ENCODE results near the gene CHRNA4. TPM values are rescaled to one million over a fixed set of nuclear protein-coding genes. Genes with fewer than 3 reads are reported as not detected.

CHRNA4 gene
- total RNA-seq, 2 donors from 2014 or later, result not detected

DNA sequence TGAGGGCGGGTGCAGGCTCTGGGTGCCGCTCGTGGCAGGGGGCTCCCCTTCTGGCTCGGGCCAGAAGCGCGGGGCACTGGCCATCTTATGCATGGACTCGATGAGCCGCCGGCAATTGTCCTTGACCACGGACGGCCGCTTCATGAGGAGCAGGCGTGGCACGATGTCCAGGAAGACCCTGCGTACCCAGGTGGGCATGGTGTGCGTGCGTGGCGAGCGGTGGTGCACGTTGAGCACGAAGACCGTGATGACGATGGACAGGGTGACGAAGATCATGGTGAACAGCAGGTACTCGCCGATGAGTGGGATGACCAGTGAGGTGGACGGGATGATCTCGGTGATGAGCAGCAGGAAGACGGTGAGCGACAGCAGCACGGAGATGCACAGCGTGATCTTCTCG is 11.0 kb downstream of the CHRNA4 start:
- Histone ChIP-seq H3K27me3 (peaks cover 0 to 3% of the 10 kb centered on the region in 2 donors), H3K36me3 (replicated peaks in 1 of 2; ENCODE audit: insufficient read depth in 1 of 2, low read depth in 2 of 2) (no peaks in the 10 kb centered on the region), H3K27ac (no peak overlapping the region), H3K9me3 (no peaks in the 10 kb centered on the region), H3K4me3 (no peak overlapping the region), H3K4me1 (no peaks in the 10 kb centered on the region)
- WGBS, 2 donors, result 86 to 90% methylated on average over 32 to 33 of the region's 33 CpGs
- ATAC-seq (no peak), DNase-seq (no peak)
- no peak for TF ChIP-seq POLR2A (IDR thresholded peaks at IDR 0.05)
- TF ChIP-seq, protein P1, sequence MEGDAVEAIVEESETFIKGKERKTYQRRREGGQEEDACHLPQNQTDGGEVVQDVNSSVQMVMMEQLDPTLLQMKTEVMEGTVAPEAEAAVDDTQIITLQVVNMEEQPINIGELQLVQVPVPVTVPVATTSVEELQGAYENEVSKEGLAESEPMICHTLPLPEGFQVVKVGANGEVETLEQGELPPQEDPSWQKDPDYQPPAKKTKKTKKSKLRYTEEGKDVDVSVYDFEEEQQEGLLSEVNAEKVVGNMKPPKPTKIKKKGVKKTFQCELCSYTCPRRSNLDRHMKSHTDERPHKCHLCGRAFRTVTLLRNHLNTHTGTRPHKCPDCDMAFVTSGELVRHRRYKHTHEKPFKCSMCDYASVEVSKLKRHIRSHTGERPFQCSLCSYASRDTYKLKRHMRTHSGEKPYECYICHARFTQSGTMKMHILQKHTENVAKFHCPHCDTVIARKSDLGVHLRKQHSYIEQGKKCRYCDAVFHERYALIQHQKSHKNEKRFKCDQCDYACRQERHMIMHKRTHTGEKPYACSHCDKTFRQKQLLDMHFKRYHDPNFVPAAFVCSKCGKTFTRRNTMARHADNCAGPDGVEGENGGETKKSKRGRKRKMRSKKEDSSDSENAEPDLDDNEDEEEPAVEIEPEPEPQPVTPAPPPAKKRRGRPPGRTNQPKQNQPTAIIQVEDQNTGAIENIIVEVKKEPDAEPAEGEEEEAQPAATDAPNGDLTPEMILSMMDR (IDR thresholded peaks at IDR 0.05), result no peak
- intact Hi-C loops (cut with DNase I), result no loop called here

DNA sequence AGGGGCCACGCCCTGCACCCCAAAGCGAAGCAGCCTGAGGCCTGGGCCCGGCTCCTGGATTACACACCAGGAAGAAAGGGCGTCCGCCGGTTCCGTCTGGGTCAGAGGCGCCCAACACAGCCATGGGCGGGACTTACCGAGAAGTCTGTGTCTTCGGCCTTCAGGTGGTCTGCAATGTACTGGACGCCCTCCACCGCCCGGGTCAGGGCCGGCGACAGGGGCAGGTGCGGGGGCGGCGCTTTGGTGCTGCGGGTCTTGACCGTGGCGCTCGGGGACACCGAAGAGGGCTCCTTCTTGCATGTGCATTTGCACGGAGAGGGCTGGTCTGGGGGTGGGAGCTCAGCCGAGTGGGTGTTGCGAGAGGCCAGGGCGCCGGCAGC is 11.6 kb downstream of the CHRNA4 start:
- Histone ChIP-seq H3K27me3 (peaks cover 0 to 1% of the 10 kb centered on the region in 2 donors), H3K4me3 (no peak overlapping the region), H3K4me1 (no peaks in the 10 kb centered on the region), H3K36me3 (replicated peaks in 1 of 2; ENCODE audit: insufficient read depth in 1 of 2, low read depth in 2 of 2) (no peaks in the 10 kb centered on the region), H3K27ac (no peak overlapping the region), H3K9me3 (no peaks in the 10 kb centered on the region)
- TF ChIP-seq POLR2A (IDR thresholded peaks at IDR 0.05), result no peak
- TF ChIP-seq, protein P1 (IDR thresholded peaks at IDR 0.05), result no peak
- intact Hi-C loops (cut with DNase I), result no loop called here
- ATAC-seq, result no peak
- WGBS, 2 donors, result 74% methylated on average over 13 of the region's 29 CpGs; no CpG with 5 or more reads in 1 of the 2 donors
- DNase-seq, result no peak

DNA sequence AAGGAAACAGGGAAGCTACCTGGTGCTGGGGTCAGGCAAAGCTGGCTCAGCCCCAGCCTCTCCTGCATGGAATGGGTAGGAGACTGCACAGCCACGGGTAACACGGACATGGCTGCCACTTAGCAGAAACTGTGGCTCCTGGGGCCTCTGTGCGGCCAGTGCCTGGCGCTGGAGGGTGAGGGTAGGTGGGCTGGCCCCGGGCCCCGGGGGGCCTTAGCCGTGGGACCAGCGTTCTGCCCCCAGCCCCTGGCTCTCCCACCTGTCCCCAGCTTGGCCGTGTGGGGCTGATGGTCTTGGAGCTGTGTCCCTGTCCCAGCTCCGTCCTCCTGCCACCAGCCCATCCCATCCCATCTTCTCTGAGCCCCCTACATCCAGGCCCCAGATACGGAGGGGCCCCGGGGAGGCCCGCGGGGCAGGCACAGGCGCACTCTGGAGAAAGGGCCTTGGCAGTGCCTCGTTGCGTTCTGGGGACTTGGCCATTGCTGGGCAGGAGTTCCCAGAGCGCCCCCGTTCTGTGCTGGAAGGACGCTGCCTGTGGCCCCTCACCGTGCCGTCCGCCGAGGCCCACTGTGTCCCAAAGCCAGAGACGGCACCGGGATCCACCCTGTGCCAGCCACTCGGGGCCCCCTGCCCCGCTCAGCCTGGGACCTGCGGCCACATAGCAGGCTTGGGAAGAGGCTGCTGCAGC is 12.2 kb downstream of the CHRNA4 start:
- no peak overlapping the region for H3K27ac ChIP-seq
- DNase-seq (no peak), ATAC-seq (no peak)
- TF ChIP-seq, protein P1 (IDR thresholded peaks at IDR 0.05), result no peak
- TF ChIP-seq POLR2A (IDR thresholded peaks at IDR 0.05), result no peak
- 62 to 74% methylated on average over 6 to 24 of the region's 29 CpGs for WGBS, 2 donors
- H3K27me3 ChIP-seq, result no peaks in the 10 kb centered on the region
- H3K4me1 ChIP-seq, result no peaks in the 10 kb centered on the region
- no peaks in the 10 kb centered on the region for H3K9me3 ChIP-seq
- H3K4me3 ChIP-seq, result no peak overlapping the region
- intact Hi-C loops (cut with DNase I), result no loop called here
- no peaks in the 10 kb centered on the region for H3K36me3 ChIP-seq (replicated peaks in 1 of 2; ENCODE audit: insufficient read depth in 1 of 2, low read depth in 2 of 2)

DNA sequence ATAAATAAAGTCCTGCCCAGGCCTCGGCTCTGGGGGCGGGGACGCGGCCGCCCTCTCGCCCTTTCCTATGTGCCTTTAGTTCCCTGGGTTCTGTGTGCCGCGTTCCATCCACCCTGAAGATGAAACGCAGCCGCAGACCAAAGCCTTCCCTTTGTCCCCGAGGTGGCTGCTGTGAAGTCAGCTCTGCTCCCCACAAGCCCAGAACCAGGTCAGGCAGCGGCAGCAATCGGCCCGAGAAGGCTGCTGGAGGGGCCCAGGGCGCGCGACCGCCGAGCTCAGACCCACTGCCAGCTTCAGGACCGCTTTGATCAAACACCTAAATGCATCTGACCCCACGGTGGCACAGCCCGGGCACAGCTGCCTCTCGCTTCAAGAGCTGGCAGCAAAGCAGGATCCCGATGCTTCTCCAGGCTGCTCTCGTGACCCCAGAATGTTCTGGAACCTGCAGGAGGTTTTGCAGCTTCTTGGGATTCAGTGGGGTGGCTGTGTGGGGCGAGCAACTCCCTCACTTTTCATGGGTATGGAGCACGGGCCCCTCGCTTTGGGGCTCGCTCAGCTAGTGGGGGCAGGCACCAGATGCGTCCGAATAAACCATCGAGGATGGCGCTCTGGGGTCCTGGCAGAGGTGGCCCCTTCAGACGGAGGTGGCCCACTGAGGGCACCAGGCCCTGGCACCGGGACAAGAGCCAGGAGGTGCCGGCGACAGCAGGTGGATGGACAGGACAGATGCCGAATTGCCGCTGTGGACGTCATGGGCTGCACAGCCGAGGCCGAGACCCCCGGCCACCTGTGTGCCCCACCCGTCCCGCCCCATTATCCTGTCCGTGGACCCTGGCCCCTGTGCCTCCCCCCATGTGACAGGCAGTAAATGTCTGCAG is 13.0 kb downstream of the CHRNA4 start:
- Histone ChIP-seq H3K9me3 (no peaks in the 10 kb centered on the region), H3K27ac (no peak overlapping the region), H3K4me1 (no peaks in the 10 kb centered on the region), H3K27me3 (no peaks in the 10 kb centered on the region), H3K36me3 (replicated peaks in 1 of 2; ENCODE audit: insufficient read depth in 1 of 2, low read depth in 2 of 2) (no peaks in the 10 kb centered on the region), H3K4me3 (no peak overlapping the region)
- TF ChIP-seq, protein P1 (IDR thresholded peaks at IDR 0.05), result no peak
- no peak for TF ChIP-seq POLR2A (IDR thresholded peaks at IDR 0.05)
- DNase-seq, result no peak
- no peak for ATAC-seq
- WGBS, 2 donors, result 48 to 66% methylated on average over 26 to 46 of the region's 46 CpGs
- intact Hi-C loops (cut with DNase I), result no loop called here
